Panc1 (cell line): ENCODE results near the gene IGF2BP1. TPM values are rescaled to one million over a fixed set of nuclear protein-coding genes. Genes with fewer than 3 reads are reported as not detected.
A peak's percentile ranks its signal among the peaks of the same experiment; 100 is the strongest.

Experiments used
- ATAC-seq: fragments of 200-7000 bp; cut with Tn5 transposase; 2 replicates; pipeline ENCODE4 v1.9.1; 2020; ENCODE audit warnings: mild to moderate bottlenecking, moderate library complexity
- BruUV-seq: library from RNA; stranded (reverse); fragments of 400-500 nt; replicated peaks from 2 replicates; lab custom pipeline; 2021; lab: Mats Ljungman, UMichigan
- CTCF ChIA-PET: fragments of 300-600 bp; sonication (Branson Sonifier 250); formaldehyde crosslinking; loops from one replicate; lab custom pipeline; 2022; ENCODE audit warnings: antibody characterized with exemption; lab: Charles Lee
- POLR2A ChIA-PET: fragments of 300-600 bp; sonication (Branson Sonifier 250); formaldehyde crosslinking; loops from one replicate; lab custom pipeline; 2022; ENCODE audit warnings: antibody characterized with exemption; lab: Charles Lee
- DNase-seq: peaks from one replicate; pipeline ENCODE4 v3.0.0-alpha.2; 2010; ENCODE audit warnings: low read depth, low spot score
- H3K27ac ChIP-seq: 2 replicates; pipeline ENCODE4 v1.5.1; 2011; ENCODE audit warnings: mild to moderate bottlenecking, low read length, inconsistent platforms
- H3K27me3 ChIP-seq: fragments of 200-500 bp; sonication (Bioruptor generic); 2 replicates; pipeline ENCODE4 v1.6.0; 2014; ENCODE audit warnings: low read length, inconsistent platforms; ENCODE audit not compliant: control insufficient read depth, insufficient read depth
- H3K36me3 ChIP-seq: fragments of 200-500 bp; sonication (Bioruptor generic); 2 replicates; pipeline ENCODE4 v1.5.1; 2014; ENCODE audit warnings: inconsistent platforms, mild to moderate bottlenecking, low read length, moderate library complexity; ENCODE audit not compliant: control insufficient read depth, insufficient read depth
- H3K4me1 ChIP-seq: 2 replicates; pipeline ENCODE4 v1.5.1; 2011; ENCODE audit warnings: inconsistent platforms, mild to moderate bottlenecking, low read length, moderate library complexity; ENCODE audit not compliant: control insufficient read depth, insufficient read depth
- H3K4me3 ChIP-seq, 2 experiments: 2 replicates each; pipeline ENCODE4 v1.5.1; 2011 to 2012; ENCODE audit warnings: low read depth in 2 of 2, low read length in 2 of 2, mild to moderate bottlenecking in 2 of 2, inconsistent platforms in 1 of 2, moderate library complexity in 1 of 2
- H3K9me3 ChIP-seq: fragments of 200-500 bp; sonication (Bioruptor generic); 2 replicates; pipeline ENCODE4 v1.5.1; 2014; ENCODE audit warnings: low read depth, mild to moderate bottlenecking, inconsistent platforms, low read length, moderate library complexity; ENCODE audit not compliant: control insufficient read depth, insufficient read depth
- POLR2AphosphoS5 ChIP-seq: IDR thresholded peaks from 2 replicates; pipeline ENCODE4 v1.6.1; 2012; ENCODE audit warnings: mild to moderate bottlenecking, low read depth, low read length, moderate library complexity
- REST ChIP-seq, 2 experiments: IDR thresholded peaks; 2 replicates each; pipeline ENCODE4 v1.6.1; 2011 to 2012; ENCODE audit warnings: low read depth in 2 of 2, control low read depth in 1 of 2, low read length in 1 of 2, mild to moderate bottlenecking in 1 of 2, moderate library complexity in 1 of 2; ENCODE audit not compliant: insufficient read depth in 1 of 2
- SIN3A ChIP-seq: IDR thresholded peaks from 2 replicates; pipeline ENCODE4 v1.6.1; 2012; ENCODE audit warnings: low read depth, mild to moderate bottlenecking, low read length, moderate library complexity, borderline replicate concordance; ENCODE audit not compliant: insufficient read depth
- TCF7L2 ChIP-seq: IDR thresholded peaks from 2 replicates; pipeline ENCODE4 v1.6.1; 2011; ENCODE audit warnings: mild to moderate bottlenecking, low read depth, low read length, inconsistent platforms
- in situ Hi-C: cut with HindIII; loops from 2 replicates; pipeline ENCODE4 v1.10.0; 2016; ENCODE audit warnings: low sequenced_read_pairs, low pct_unique_long_range_greater_than_20kb
- intact Hi-C: fragments of 100-400 bp; cut with micrococcal nuclease; formaldehyde crosslinking; loops from one replicate; pipeline ENCODE4 v1.10.0; 2022; ENCODE audit not compliant: unreplicated experiment
- total RNA-seq: library from RNA; stranded (reverse); gene quantifications from one replicate; pipeline ENCODE4 v1.2.1, GENCODE V29; 2021; ENCODE audit not compliant: unreplicated experiment
- TF ChIP-seq, protein P1 (sequence below): fragments of 450-650 bp; IDR thresholded peaks from 2 replicates; pipeline ENCODE4 v1.5.1; 2017; ENCODE audit warnings: mild to moderate bottlenecking

Gene IGF2BP1
- total RNA-seq, 1 experiment from 2014 or later: 109 TPM

- H3K4me3 ChIP-seq: no peak overlapping the region
- intact Hi-C loops (no loop called here), in situ Hi-C loops (no loop called here)
- ChIA-PET POLR2A (no interaction called here), CTCF (no interaction called here)
- DNase-seq (peak; percentile 45), ATAC-seq (peak; percentile 80)
- TF ChIP-seq TCF7L2 (no peak), POLR2AphosphoS5 (no peak), REST (IDR thresholded peaks at IDR 0.05; ENCODE audit: insufficient read depth in 1 of 2, low read depth in 2 of 2, low read length in 1 of 2) (no peak), SIN3A (no peak)
- TF ChIP-seq, protein P1, sequence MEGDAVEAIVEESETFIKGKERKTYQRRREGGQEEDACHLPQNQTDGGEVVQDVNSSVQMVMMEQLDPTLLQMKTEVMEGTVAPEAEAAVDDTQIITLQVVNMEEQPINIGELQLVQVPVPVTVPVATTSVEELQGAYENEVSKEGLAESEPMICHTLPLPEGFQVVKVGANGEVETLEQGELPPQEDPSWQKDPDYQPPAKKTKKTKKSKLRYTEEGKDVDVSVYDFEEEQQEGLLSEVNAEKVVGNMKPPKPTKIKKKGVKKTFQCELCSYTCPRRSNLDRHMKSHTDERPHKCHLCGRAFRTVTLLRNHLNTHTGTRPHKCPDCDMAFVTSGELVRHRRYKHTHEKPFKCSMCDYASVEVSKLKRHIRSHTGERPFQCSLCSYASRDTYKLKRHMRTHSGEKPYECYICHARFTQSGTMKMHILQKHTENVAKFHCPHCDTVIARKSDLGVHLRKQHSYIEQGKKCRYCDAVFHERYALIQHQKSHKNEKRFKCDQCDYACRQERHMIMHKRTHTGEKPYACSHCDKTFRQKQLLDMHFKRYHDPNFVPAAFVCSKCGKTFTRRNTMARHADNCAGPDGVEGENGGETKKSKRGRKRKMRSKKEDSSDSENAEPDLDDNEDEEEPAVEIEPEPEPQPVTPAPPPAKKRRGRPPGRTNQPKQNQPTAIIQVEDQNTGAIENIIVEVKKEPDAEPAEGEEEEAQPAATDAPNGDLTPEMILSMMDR: no peak
- H3K4me1 ChIP-seq: no peaks in the 10 kb centered on the region
- H3K27me3 ChIP-seq: no peaks in the 10 kb centered on the region
- no peaks in the 10 kb centered on the region for H3K9me3 ChIP-seq
- no peak overlapping the region for H3K27ac ChIP-seq
- H3K36me3 ChIP-seq: no peaks in the 10 kb centered on the region
- BruUV-seq: no TSS peak
Observed at GRCh38 chr17:49076573-49077384, 79.6 kb downstream of the IGF2BP1 start.

DNA sequence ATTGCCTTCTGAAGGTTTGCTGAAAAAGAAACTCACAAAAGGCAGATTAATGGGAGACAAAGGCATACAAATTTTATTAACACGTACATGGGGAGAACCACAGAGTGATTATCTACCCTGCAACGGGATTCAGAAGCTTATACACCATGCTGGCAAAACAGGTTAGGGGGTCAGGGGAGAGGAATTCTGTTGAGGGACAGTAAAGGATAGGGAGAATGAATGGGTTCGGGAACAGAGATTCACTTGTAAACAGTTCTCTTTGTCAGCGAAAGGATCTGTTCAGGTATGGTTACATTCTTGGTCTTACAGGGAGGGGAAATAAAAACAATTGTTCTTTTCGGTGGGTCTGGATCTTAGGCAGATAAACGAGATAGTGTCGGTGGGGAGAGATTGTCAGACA is 81.1 kb downstream of the IGF2BP1 start:
- ATAC-seq (no peak), DNase-seq (no peak)
- in situ Hi-C loops (no loop called here), intact Hi-C loops (no loop called here)
- Histone ChIP-seq H3K4me1 (no peaks in the 10 kb centered on the region), H3K27me3 (no peaks in the 10 kb centered on the region), H3K9me3 (no peaks in the 10 kb centered on the region), H3K36me3 (no peaks in the 10 kb centered on the region), H3K4me3 (no peak overlapping the region), H3K27ac (no peak overlapping the region)
- ChIA-PET CTCF (no interaction called here), POLR2A (no interaction called here)
- TF ChIP-seq SIN3A: no peak
- no peak for TF ChIP-seq TCF7L2
- TF ChIP-seq POLR2AphosphoS5: no peak
- TF ChIP-seq REST (IDR thresholded peaks at IDR 0.05; ENCODE audit: insufficient read depth in 1 of 2, low read depth in 2 of 2, low read length in 1 of 2): no peak
- TF ChIP-seq, protein P1: no peak
- no TSS peak for BruUV-seq
